Mucosa of rectum (tissue), 2 donors: Measurements from ENCODE around the gene GBX1.
A peak's percentile ranks its signal among the peaks of the same experiment; 100 is the strongest.

Experiments used
- H3K27ac ChIP-seq, 2 donors: one replicate each; pipeline ENCODE4 v1.7.0; 2013; ENCODE audit warnings: inconsistent platforms in 2 of 2, low read depth in 2 of 2, low read length in 2 of 2
- H3K27me3 ChIP-seq, 2 donors: one replicate each; pipeline ENCODE4 v1.7.0; 2013; ENCODE audit warnings: low read length in 2 of 2; ENCODE audit not compliant: control insufficient read depth in 2 of 2, insufficient read depth in 2 of 2
- H3K36me3 ChIP-seq, 2 donors: one replicate each; pipeline ENCODE4 v1.7.0; 2013; ENCODE audit warnings: low read length in 2 of 2; ENCODE audit not compliant: control insufficient read depth in 2 of 2, insufficient read depth in 2 of 2
- H3K4me1 ChIP-seq, 2 donors: one replicate each; pipeline ENCODE4 v1.7.0; 2013; ENCODE audit warnings: low read length in 2 of 2, mild to moderate bottlenecking in 1 of 2; ENCODE audit not compliant: control insufficient read depth in 2 of 2, insufficient read depth in 2 of 2
- H3K4me3 ChIP-seq, 2 donors: one replicate each; pipeline ENCODE4 v1.7.0; 2013; ENCODE audit warnings: low read length in 2 of 2
- H3K9ac ChIP-seq, 2 donors: one replicate each; pipeline ENCODE4 v1.7.0; 2013; ENCODE audit warnings: low read length in 2 of 2, low read depth in 1 of 2, mild to moderate bottlenecking in 1 of 2
- H3K9me3 ChIP-seq, 2 donors: one replicate each; pipeline ENCODE4 v1.7.0; 2013; ENCODE audit warnings: low read length in 2 of 2; ENCODE audit not compliant: control insufficient read depth in 2 of 2
- donor health status: healthy.
- donor health status: Normal muscosa, but diverticular disease.

The GBX1 gene

DNA sequence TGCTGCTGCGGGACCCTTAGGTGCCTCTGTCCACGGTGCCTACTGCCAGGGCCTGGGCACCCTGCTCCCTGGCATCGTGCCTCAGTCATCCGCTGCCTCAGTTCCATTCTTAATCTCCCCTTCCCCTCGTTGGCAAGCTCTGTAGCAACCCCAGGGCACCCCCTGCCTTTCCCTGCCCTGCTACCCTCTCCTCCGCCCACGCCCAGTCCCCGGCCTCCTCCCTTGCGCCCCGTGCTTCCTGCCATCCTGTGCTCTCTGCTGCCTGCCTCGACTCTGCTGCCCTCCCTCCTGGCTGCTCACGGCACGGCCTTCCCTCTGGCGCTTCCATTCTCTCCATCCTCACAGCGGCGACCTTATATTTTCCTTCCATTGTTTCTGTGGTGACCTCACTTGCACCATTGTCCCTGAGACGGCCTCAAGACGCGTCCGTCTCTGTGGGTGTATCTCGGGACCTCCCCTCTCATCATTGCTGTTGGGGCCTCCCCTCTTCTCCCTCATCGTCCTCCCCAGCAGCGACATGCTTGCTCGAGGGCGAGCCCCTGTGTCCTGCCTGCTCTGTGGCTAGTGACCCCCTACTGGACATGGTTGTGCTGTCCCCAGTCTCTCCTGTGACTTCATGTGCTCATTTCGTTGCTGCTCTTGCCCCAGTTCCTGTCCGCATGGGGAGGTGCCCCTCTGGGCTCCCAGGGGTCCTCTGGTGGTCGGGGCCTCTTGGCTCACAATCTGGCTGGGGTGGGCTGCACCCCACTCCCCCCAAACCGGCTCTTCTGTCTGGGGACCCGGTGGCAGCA lies 45.9 kb downstream of the GBX1 start:
- Histone ChIP-seq H3K4me1 (peaks cover 2 to 11% of the 10 kb centered on the region in 2 donors), H3K9ac (no peak overlapping the region), H3K27ac (no peak overlapping the region), H3K36me3 (peaks cover 24 to 30% of the 10 kb centered on the region in 2 donors), H3K27me3 (no peaks in the 10 kb centered on the region), H3K9me3 (no peaks in the 10 kb centered on the region), H3K4me3 (no peak overlapping the region)

DNA sequence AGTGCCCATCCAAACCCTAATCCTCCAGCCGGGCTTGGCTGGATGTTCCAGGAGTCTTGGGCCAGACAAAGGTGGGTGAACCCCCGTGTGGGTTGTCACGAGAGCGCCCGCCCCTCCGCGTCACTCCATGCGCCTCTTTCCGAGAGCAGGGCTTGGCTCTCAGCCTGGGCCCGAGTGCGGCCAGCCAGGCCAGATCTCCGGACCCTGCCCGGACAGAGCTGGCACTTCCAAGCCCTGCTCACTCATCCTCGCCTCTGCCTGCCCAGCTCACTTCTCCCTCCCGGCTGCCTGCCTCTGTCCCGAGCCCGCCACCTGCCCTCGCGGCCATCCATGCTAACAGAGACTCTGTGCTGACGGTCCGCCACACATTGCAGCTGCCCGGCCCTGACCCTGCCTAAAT lies 46.6 kb downstream of the GBX1 start:
- H3K36me3 ChIP-seq, result peaks cover 24 to 30% of the 10 kb centered on the region in 2 donors
- no peak overlapping the region for H3K27ac ChIP-seq
- H3K9me3 ChIP-seq, result no peaks in the 10 kb centered on the region
- no peak overlapping the region for H3K9ac ChIP-seq
- no peak overlapping the region for H3K4me3 ChIP-seq
- no peaks in the 10 kb centered on the region for H3K27me3 ChIP-seq
- H3K4me1 ChIP-seq, result peaks cover under 1 to 15% of the 10 kb centered on the region in 2 donors

- Histone ChIP-seq H3K27ac (no peak overlapping the region), H3K4me3 (no peak overlapping the region), H3K4me1 (peaks cover 4 to 10% of the 10 kb centered on the region in 2 donors), H3K9ac (no peak overlapping the region), H3K9me3 (no peaks in the 10 kb centered on the region), H3K27me3 (no peaks in the 10 kb centered on the region), H3K36me3 (peaks cover 24 to 30% of the 10 kb centered on the region in 2 donors)
These were observed 47.6 kb downstream of the GBX1 start for GRCh38 chr7:151119902-151120301.

- Histone ChIP-seq H3K27ac (no peak overlapping the region), H3K9ac (no peak overlapping the region), H3K27me3 (no peaks in the 10 kb centered on the region), H3K4me1 (peaks cover 4 to 13% of the 10 kb centered on the region in 2 donors), H3K4me3 (no peak overlapping the region), H3K36me3 (peaks cover 24 to 26% of the 10 kb centered on the region in 2 donors), H3K9me3 (no peaks in the 10 kb centered on the region)
These were observed 48.5 kb downstream of the GBX1 start for GRCh38 chr7:151119055-151119415.

- Histone ChIP-seq H3K9me3 (no peaks in the 10 kb centered on the region), H3K4me1 (peaks cover 4 to 20% of the 10 kb centered on the region in 2 donors), H3K36me3 (peaks cover 24% of the 10 kb centered on the region in 2 donors), H3K27me3 (no peaks in the 10 kb centered on the region), H3K9ac (no peak overlapping the region), H3K4me3 (no peak overlapping the region), H3K27ac (no peak overlapping the region)
These were observed 49.1 kb downstream of the GBX1 start for GRCh38 chr7:151118108-151119054.

GRCh38 chr7:151117565-151117964 lies 49.9 kb downstream of the GBX1 start:
- no peak overlapping the region for H3K9ac ChIP-seq
- no peaks in the 10 kb centered on the region for H3K9me3 ChIP-seq
- H3K27ac ChIP-seq, result no peak overlapping the region
- H3K4me3 ChIP-seq, result no peak overlapping the region
- peaks cover 4 to 20% of the 10 kb centered on the region in 2 donors for H3K4me1 ChIP-seq
- peaks cover 24% of the 10 kb centered on the region in 2 donors for H3K36me3 ChIP-seq
- no peaks in the 10 kb centered on the region for H3K27me3 ChIP-seq

DNA sequence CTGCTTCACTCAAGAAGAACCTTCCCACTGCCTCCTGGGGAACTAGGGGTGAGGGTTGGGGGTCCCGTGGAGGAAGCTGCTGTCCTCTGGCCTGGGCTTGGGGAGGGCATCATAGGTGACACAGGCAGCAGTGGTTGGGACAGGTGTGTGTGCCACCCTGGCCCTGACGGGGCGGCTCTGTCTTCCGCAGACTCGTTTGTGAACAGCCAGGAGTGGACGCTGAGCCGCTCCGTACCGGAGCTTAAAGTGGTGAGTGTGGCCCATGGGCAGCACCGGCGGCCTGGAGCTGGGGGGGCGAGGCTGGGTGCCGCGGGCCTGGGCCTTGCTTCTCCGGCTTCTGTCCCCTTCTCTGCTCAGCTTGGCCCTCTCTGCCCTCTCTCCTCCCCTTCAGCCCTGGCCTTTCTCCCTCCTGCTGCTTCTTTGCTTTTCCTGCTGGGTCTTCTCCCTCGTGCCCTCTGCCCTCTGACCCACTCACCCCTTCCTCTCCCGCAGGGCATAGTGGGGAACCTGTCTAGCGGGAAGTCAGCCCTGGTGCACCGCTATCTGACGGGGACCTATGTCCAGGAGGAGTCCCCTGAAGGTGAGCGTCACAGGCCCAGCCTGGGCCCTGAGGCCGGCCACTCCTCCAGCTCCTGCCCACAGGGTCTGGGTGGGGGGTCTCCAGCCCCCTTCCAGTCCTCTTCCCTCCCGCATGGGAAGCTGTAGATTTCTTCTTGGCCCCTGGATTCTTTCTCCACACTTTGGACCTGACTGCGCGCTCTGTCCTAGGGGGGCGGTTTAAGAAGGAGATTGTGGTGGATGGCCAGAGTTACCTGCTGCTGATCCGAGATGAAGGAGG lies 50.7 kb downstream of the GBX1 start:
- no peaks in the 10 kb centered on the region for H3K27me3 ChIP-seq
- H3K27ac ChIP-seq, result no peak overlapping the region

DNA sequence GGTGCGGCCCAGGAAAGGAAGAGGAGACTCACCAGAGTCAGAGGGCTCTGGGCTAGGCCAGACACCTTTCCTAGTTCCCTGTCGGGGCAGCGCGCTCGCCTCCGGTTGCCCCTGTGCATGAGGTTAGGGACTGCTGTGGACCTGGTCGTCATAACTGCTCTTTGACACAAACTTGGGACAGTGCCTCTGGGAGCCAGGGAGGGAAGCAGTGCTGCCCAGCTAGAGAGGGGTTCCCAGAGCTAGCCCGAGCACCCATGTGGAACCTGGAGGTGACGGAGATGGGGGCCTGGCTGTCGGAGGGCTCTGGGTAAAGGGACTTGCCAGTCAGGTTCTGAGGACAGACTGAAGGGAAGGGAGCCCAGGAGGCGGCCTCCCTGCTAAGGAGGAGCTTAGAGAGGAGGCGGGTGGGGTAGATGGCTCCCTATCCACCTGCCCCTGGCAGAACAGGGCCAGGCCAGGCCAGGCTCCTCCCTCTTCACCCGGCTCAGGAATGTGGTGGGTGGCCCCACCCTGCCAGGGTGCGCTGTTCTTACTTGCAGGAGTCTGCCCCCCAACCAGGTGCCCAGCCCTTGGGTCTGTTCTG lies 51.6 kb downstream of the GBX1 start:
- Histone ChIP-seq H3K4me3 (peak overlapping the region in 1 of 2 donors; percentile 44), H3K27me3 (no peaks in the 10 kb centered on the region), H3K27ac (peak overlapping the region in 1 of 2 donors; percentile 45), H3K4me1 (peaks cover 7 to 20% of the 10 kb centered on the region in 2 donors), H3K9ac (peak overlapping the region in 1 of 2 donors; percentile 33), H3K9me3 (no peaks in the 10 kb centered on the region), H3K36me3 (peaks cover 22 to 24% of the 10 kb centered on the region in 2 donors)

More for the DNA sequence above, 50.7 kb downstream of the GBX1 start:
- H3K9ac ChIP-seq, result peak overlapping the region in 1 of 2 donors; percentile 33
- peaks cover 24% of the 10 kb centered on the region in 2 donors for H3K36me3 ChIP-seq
- peaks cover 4 to 20% of the 10 kb centered on the region in 2 donors for H3K4me1 ChIP-seq
- no peak overlapping the region for H3K4me3 ChIP-seq
- no peaks in the 10 kb centered on the region for H3K9me3 ChIP-seq

DNA sequence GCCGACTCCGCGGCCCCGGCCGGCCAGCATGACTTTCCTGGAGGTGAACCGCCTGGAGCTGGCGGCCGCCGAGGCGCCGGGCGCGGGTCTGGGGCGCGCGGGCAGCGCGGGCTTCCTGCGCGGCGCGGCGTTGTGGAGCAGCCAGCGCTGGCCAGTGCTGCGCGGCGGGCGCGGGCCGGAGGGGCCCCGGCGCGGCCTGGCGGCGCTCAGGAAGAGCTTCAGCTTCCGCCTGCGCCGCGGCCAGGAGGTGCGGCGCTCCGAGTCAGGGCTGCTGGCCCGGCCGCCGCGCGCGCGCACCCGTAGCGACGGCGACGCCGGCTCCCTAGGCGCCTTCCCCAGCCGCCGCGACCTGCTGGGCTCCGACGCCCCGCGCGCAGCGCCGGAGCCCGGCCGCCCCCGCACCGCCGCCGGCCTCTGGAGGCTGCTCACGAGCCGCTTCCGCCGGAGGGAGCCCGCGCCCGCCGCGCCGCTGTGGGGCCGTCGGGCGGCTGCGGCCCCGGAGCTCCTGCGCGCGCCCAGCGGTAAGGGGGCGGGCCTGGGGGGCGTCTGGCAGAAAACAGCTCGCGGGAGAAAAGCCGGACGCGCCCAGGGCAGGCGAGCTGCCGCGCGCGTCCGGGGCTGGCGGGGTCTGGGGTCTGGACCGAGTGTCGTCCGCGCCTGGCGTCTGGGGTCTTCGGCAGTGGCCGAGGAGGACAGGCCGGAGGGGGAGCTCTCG lies 52.2 kb downstream of the GBX1 start:
- peaks cover 20 to 24% of the 10 kb centered on the region in 2 donors for H3K36me3 ChIP-seq
- peaks cover 7 to 20% of the 10 kb centered on the region in 2 donors for H3K4me1 ChIP-seq
- H3K27ac ChIP-seq, result peak overlapping the region in 1 of 2 donors; percentile 45
- no peaks in the 10 kb centered on the region for H3K9me3 ChIP-seq
- H3K9ac ChIP-seq, result peak overlapping the region in 1 of 2 donors; percentile 33
- H3K4me3 ChIP-seq, result peak overlapping the region in 1 of 2 donors; percentile 47
- H3K27me3 ChIP-seq, result no peaks in the 10 kb centered on the region
